Measurements from ENCODE around the gene ADGRV1.
"Not testable (repeated sequence)": the region's sequence is repeated elsewhere in the genome, so short reads cannot be mapped to it uniquely, and the experiment has no call there.

Gene ADGRV1

GRCh38 chr5:90550963-90551362 lies 7.6 kb upstream of the ADGRV1 start:
- DNase-seq = no peak

DNA sequence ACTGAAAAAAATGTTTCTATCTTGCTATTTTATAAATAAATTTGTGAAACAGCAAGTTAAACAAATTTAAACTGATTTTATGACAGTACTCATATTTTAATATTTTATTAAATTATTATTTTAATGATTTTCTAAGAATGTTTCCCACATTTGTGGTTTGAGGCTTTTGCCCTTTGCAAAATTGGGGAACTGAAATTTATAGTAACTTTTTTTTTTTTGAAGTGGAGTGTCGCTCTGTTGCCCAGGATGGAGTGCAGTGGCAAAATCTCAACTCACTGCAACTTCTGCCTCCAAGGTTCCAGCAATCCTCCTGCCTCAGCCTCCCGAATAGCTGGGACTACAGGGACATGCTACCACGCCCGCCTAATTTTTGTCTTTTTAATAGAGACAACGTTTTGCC lies 7.2 kb upstream of the ADGRV1 start:
- DNase-seq = no peak

DNA sequence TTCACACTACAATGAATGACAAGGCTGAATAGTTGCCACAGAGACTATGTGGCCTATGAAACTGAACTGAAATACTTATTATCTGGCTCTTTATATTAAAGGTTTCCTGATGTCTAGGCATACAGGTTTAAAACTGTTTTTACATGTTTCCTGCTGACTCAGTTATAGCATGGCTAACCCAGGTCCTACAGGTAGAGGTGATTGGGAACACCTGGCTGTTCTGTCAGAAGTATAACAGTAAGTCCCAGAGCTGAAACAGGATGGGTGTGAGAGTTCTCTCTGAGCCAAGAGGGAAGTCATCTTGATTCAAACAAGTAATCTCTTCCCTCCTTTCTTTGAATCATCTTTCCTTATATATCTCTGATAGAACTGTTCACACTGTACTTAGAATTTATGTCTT lies 4.9 kb upstream of the ADGRV1 start:
- no peak for DNase-seq

- no peak for DNase-seq
Measured at GRCh38 chr5:90554358-90555006, 4.1 kb upstream of the ADGRV1 start.

GRCh38 chr5:90555666-90556065 lies 2.9 kb upstream of the ADGRV1 start:
- no peak for DNase-seq

- no peak for DNase-seq
Measured at GRCh38 chr5:90557391-90557790, 1.2 kb upstream of the ADGRV1 start.

DNA sequence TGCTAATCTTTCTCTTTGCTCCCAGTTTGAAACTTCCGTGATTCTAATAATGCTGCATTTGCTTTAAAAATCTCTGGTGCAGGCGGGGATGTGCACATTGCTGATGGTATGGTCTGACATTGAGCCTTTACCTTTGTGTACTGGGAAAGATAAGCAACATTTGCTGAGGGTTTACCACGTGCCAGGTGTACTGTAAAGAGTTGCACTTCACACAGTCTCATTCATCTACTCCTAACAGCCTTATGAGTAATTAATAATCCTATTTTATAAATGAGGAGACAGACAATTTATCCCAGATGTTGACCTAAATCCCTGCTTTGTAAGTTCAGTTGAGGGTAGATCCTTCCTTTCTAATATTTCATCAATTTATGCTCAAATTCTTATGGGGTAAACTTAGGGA lies 726 bp upstream of the ADGRV1 start:
- DNase-seq = no peak

- no peak for DNase-seq
Measured at GRCh38 chr5:90560771-90561170, 2.2 kb downstream of the ADGRV1 start.

GRCh38 chr5:90561766-90562165 lies 3.2 kb downstream of the ADGRV1 start:
- no peak for DNase-seq

- no peak for DNase-seq
Measured at GRCh38 chr5:90562341-90562740, 3.7 kb downstream of the ADGRV1 start.

- no peak for DNase-seq
Measured at GRCh38 chr5:90563108-90563507, 4.5 kb downstream of the ADGRV1 start.

DNA sequence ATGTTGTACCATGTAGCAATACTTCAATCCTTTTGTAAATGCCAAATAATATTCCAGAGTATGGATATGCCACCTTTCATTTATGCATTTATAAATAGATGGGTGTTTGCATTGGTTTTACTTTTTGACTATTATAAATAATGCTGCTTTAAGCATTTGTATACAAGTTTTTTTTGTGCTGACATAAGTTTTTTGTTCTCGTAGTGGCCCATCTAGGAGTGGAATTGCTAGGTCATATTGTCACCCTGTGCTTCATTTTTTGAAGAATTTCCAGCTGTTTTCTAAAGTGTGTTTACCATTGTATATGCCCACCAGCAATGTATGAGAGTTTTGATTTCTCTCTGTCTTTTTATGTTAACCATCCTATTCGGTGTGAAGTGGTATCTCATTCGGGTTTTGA lies 6.9 kb downstream of the ADGRV1 start:
- DNase-seq = no peak

DNA sequence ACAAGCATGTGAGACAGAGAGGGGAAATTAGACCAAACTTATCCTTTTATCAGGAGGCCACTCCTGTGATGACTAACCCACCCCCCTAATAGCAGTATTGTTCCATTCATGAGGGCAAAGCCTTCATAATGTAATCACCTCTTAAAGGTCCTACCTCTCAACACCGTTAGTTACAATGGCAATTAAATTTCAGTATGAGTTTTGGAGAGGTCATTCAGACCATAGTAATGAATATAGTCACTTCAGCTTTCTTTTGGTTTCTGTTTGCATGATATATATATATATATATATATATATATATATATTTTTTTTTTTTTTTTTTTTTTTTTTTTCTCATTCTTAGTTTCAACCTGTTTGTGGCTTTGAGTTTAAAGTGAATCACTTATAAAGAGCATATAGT lies 10.5 kb downstream of the ADGRV1 start:
- no peak for DNase-seq

- no peak for DNase-seq
Measured at GRCh38 chr5:90570034-90570433, 11.4 kb downstream of the ADGRV1 start.

DNA sequence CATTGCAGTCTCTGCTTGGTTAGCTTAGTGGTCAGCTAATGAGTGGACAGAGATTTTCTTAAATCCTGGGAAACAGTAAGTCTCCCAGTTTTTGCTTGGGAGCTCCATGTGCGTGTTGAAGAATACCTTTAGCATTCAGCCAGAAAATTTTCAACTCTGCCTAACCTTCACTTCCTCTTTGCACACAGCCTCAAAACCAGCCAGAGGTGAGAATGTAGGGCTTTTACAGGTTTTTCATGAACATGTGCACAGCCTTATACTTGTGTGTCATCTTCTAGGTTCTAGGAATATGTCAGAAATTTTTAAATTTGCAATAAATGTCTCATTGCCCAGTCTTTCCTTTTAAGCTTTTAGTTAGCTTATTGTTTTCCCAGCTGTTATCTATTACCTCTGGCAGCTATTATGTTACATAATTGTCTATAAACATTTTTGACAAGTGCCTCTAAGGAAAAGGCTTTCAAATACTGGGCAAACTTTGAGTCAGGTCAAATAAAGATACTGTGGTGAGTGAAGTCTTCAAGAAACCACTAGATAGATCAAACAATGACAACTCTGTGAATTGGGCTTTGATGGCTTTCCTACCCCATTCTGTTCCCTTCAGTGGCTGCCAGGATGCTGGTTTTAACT lies 12.7 kb downstream of the ADGRV1 start:
- DNase-seq = no peak

GRCh38 chr5:90575712-90576111 lies 17.1 kb downstream of the ADGRV1 start:
- DNase-seq = no peak

DNA sequence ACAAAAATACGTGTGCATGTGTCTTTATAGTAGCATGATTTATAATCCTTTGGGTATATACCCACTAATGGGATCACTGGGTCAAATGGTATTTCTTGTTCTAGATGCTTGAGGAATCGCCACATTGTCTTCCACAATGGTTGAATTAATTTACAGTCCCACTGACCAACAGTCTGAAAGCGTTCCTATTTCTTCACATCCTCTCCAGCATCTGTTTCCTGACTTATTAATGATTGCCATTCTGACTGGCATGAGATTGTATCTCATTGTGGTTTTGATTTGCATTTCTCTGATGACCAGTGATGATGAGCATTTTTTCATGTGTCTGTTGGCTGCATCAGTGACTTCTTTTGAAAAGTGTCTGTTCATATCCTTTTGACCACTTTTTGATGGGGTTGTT lies 18.0 kb downstream of the ADGRV1 start:
- not testable (repeated sequence) for DNase-seq

DNA sequence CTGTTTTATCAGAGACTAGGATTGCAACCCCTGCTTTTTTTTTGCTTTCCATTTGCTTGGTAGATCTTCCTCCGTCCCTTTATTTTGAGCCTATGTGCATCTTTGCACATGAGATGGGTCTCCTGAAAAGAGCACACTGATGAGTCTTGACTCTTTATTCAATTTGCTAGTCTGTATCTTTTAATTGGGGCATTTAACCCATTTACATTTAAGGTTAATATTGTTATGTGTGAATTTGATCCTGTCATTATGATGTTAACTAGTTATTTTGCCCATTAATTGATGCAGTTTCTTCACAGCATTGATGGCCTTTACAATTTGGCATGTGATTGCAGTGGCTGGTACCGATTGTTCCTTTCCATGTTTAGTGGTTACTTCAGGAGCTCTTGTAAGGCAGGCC lies 21.3 kb downstream of the ADGRV1 start:
- DNase-seq = not testable (repeated sequence)

DNA sequence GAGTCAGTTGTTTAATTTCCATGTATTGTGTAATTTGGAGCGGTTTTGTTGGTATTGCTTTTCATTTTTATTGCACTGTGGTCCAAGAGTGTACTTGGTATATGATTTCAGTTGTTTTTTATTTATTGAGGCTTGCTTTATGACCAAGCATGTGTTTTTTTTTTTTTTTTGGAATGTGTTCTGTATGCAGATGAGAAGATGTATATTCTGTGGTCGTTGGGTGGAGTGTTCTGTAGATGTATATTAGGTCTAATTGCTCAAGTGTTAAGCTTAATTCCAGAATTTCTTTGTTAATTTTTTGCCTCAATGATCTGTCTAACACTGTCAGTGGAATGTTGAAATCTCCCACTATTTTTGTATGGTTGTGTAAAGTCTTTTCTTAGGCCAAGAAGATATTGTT lies 23.4 kb downstream of the ADGRV1 start:
- DNase-seq = no peak

GRCh38 chr5:90585337-90585986 lies 26.9 kb downstream of the ADGRV1 start:
- DNase-seq = no peak

- DNase-seq = no peak
Measured at GRCh38 chr5:90586469-90586868, 27.9 kb downstream of the ADGRV1 start.

- no peak for DNase-seq
Measured at GRCh38 chr5:90590170-90590569, 31.6 kb downstream of the ADGRV1 start.

DNA sequence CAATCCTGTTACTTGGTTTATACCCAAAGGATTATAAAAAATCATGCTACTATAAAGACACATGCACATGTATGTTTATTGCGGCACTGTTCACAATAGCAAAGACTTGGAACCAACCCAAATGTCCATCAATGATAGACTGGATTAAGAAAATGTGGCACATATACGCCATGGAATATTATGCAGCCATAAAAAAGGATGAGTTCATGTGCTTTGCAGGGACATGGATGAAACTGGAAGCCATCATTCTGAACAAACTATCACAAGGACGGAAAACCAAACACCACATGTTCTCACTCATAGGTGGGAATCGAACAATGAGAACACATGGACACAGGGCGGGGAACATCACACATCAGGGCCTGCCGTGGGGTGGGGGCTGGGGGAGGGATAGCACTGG lies 34.5 kb downstream of the ADGRV1 start:
- DNase-seq = not testable (repeated sequence)

DNA sequence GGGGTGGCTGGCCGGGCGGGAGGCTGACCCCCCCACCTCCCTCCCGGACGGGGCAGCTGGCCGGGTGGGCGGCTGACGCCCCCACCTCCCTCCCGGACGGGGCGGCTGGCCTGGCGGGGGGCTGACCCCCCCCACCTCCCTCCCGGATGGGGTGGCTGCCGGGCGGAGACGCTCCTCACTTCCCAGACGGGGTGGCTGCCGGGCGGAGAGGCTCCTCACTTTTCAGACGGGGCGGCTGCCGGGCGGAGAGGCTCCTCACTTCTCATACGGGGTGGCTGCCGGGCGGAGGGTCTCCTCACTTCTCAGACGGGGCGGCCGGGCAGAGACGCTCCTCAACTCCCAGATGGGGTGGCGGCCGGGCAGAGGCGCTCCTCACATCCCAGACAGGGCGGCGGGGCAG lies 37.2 kb downstream of the ADGRV1 start:
- not testable (repeated sequence) for DNase-seq

GRCh38 chr5:90598293-90598692 lies 39.7 kb downstream of the ADGRV1 start:
- no peak for DNase-seq

Measured in activated effector memory CD4-positive, alpha-beta T cell treated with Interleukin-2 at 50 U/mL for 16 hours (primary cell).